HG03139 (cell line): ENCODE results near the gene ZNF41.
A peak's percentile ranks its signal among the peaks of the same experiment; 100 is the strongest.
"Not testable (repeated sequence)": the region's sequence is repeated elsewhere in the genome, so short reads cannot be mapped to it uniquely, and the experiment has no call there.

ENCODE experiments used
- ATAC-seq: cut with Tn5 transposase; IDR thresholded peaks from one replicate; pipeline ENCODE4 v1.9.1; 2021; ENCODE audit not compliant: unreplicated experiment

Gene ZNF41

DNA sequence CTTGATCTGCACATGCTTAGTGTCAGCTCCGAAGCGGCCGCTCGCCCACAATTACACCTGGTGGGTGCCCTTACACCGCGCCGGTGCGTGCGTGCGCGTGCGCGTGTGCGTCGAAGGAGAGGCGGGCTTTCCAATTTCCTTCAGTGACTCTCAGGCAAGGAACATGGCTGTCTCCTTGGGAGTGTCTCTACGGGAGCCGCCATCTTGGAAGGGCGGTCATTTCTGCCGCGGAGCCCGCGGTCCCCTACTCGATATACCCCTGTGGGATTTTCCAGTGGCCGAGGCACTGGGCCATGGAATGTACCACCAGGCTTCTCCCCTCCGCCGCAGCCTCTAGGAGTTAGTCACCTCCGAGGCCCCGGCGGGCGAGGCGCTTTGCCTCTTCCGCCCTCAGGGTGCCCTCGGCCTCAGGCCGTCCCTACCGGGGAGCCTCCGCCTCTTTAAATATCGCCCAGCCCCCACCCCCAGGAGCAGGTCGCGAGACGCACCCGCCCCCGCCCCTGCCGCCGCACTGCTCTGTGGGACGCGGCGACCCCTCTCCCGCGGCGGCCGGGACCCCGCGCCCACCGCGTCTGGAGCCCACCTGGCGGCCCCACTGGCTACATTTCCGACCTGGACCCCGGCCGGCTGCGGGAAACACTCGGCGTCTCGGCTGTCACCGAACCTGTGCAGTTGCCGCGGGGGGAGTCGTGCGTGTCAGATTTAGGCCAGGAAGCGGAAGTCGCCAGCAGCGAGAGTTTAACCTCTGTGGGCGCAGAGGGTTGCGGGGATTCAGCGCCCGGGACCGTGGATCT, at the start of gene ZNF41:
Gene ZNF41 (minus strand): TSS at position 711 of the 794 bp plus-strand sequence. CDS start 15,741 bp downstream, outside the sequence.
- peak; percentile 77 for ATAC-seq

DNA sequence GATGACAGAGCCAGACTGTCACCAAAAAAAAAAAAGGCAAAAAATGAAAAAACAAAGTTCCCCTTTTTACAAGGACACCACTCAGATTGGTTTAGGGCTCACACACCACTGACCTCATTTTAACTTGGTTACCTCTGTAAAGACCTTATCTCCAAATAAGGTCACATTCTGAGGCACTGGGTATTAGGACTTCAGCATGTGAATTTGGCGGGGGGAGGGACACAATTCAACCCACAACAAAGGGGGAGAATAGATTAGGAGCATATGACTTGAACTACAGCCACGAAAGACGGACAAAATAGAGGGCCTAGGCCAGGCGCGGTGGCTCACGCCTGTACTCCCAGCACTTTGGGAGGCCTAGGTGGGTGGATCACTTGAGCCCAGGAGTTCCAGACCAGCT, 47.0 kb upstream of the ZNF41 start:
- ATAC-seq: no peak

- no peak for ATAC-seq
Measured at GRCh38 chrX:47529548-47529947, 46.5 kb upstream of the ZNF41 start.

DNA sequence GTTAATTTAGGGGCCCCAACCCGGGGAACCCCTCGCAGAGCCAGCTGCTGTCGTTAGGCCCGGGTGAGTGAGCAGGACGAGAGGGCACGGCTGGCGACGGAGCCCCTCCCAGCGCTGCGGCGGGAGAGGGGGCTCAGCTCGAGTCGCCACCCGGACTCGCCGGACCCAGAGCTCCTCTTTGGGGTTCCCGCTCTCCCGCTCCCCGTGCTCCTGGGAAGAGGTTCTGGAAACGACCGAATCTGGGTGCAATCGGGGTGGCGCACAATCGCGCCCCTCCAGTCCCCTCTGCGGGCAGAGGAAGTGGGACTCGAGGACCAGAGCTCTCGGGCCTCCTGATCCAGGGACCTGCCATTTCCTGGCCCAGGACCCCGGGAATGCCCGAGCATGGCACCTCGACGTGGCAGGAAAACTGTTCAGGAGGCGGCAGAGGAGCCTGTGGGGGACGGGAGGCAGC, 40.7 kb upstream of the ZNF41 start:
- no peak for ATAC-seq

DNA sequence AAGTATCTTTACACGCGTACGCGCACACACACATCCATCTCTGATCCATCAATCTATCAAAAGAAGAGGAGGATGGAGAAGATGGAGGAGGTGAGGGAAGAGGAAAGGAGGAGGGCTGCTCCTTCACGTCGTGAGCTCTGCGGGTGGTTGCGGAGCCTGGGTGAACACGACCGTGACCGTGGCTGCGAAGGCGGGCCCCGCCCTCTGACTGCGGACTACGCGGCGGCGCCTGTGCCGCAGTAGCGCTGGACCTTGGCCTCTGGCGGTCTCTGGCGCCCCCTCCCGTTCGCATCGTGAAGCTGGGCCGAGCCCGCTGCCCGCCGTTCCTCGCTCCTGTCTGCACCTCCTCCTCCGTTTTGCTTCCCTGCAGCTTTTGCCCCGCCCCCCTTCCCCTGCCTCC, 40.3 kb upstream of the ZNF41 start:
- peak; percentile 91 for ATAC-seq

- no peak for ATAC-seq
Measured at GRCh38 chrX:47518144-47518543, 35.1 kb upstream of the ZNF41 start.

GRCh38 chrX:47515941-47516665, 33.1 kb upstream of the ZNF41 start:
- no peak for ATAC-seq

DNA sequence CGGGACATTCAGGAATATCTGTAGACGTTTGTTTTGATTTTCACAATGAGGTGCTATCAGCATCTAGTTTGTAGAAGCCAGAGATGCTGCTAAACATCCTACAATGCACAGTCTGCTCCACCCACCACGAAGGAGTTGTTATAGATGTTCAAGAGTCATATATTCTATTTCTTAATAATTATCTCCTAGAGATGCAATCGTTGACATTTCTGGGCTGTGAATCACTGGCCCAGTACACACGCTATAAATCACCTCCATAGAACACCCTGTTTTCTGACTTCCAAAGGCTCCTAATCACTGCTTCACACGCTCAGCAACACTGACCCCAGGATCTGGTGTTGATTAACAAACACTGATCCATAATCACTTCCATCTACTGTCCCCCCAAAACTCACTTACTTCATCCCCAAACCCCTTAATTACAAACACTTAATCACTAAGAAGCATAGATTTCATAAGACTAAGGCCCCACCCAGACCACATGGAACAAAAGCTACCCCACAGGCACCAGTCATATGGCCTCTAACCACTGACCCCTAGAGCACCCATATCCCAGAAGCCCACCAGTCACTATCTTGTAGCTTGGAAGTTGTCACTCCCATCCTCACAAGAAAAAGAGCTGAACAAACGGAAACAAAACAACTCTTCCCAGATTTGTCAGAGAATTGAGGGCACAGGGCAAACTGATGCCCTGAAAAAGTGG, 31.7 kb upstream of the ZNF41 start:
- ATAC-seq: no peak

GRCh38 chrX:47513034-47513965, 30.3 kb upstream of the ZNF41 start:
- peak; percentile 60 for ATAC-seq

DNA sequence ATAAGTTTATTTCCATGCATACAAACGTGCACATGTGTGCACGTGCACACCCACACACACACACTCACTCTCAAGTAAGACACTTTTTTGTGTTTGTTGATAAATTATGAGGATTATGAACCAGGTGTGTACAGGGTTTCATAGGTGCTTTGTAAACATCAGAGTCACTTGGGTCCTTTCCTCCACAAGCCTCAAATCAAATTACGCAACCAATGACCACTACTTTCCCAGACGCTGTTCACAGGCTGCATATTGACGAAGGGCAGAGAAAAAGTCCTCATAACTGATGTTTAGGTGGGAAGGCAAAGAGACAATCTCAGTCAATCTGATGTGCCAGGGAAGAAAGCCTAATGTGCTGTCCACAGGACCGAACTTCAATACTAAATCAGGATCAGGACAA, 29.4 kb upstream of the ZNF41 start:
- not testable (repeated sequence) for ATAC-seq

GRCh38 chrX:47507153-47507867, 24.3 kb upstream of the ZNF41 start:
- no peak for ATAC-seq

DNA sequence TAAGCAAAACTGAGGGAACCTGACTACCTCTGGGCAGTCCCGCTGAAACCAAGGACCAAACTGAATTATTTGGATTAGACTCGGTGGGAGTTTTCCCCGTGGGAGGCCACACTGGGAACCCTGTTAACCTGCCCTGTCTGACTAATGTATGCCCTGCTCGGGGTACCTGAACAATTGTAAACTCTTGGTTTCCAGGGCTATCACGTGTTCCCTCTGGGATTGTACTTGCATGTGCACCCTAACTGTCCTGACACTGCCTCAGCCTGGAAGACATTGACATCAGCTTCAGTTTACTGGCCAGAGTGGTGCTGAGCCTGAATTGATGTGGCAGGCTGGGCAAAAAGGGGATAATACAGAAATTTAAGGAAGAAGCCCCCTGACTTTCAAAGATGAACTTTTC, 20.1 kb upstream of the ZNF41 start:
- ATAC-seq: no peak

DNA sequence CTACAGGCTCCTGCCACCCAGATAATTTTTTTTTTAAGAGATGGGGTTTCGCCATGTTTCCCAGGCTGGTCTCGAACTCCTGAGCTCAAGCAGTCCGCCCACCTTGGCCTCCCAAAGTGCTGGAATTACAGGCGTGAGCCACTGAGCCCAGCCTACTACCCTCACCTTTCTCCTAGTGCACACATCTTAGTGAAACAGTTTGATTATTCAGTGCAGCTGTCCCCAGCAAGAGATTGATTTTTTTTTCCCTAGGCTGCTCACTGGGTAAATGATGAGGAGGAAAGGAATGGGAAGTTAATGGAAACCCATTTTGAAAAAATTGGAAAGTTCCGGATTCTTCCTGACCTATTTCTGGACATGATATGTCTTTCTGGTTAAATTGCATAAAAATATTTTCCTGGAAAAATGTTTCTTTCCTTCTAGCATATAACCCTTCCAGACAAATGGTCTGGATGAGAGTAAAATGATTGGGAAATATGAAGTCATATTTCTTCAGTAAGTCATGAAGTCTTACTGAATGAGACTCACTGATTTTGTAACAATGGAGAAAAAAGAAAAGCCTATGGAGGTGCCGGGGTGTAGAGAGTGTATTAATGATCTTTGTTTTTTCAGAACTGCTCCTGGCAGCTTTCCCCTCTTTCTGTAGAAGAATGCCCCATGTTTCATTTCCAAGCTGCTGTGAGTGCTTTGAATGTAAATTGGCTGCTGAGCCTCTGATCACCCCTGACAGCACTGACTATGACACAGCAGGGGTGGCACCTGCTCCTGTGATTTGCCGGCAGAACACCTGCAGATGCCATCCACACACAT, 19.5 kb upstream of the ZNF41 start:
- no peak for ATAC-seq

GRCh38 chrX:47501226-47502074, 18.4 kb upstream of the ZNF41 start:
- no peak for ATAC-seq

DNA sequence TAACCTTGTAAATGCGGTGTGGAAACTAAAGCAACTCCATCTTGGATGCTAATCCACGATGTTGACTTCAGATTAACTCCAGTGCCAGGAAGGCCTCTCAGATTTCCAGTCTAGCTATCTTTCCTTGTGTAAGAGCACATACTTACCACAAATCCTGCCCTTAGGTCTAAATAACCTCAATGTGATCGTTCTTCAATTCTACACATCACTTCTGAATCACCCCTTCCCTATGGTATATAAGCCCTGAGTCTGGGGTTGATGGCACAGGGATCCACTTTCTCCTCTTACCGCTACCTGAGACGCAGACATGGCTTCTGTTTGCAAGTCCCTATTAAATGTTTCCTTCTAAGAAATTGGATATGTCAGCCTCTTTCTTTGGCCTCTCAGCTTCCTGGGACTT, 17.5 kb upstream of the ZNF41 start:
- no peak for ATAC-seq

DNA sequence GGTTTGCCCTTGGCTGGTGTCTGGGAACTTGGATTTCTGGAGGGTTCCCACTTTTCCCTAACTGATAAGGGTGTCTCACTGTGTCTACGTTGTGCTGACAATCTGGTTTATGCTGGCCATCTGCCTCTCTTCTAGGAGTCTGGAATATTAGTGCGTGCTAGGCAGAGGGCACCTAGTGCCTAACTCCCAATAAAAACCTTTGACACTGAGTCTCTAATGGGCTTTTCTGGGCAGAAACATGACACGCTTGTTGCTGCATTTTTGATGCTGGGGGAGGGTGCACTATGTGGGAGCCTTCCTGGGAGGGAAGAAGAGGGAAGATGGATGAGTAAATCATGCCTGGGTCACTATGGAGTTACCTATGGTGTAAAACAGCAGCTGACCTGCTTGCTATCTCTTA, 16.3 kb upstream of the ZNF41 start:
- ATAC-seq: no peak

- no peak for ATAC-seq
Measured at GRCh38 chrX:47498411-47498810, 15.4 kb upstream of the ZNF41 start.

DNA sequence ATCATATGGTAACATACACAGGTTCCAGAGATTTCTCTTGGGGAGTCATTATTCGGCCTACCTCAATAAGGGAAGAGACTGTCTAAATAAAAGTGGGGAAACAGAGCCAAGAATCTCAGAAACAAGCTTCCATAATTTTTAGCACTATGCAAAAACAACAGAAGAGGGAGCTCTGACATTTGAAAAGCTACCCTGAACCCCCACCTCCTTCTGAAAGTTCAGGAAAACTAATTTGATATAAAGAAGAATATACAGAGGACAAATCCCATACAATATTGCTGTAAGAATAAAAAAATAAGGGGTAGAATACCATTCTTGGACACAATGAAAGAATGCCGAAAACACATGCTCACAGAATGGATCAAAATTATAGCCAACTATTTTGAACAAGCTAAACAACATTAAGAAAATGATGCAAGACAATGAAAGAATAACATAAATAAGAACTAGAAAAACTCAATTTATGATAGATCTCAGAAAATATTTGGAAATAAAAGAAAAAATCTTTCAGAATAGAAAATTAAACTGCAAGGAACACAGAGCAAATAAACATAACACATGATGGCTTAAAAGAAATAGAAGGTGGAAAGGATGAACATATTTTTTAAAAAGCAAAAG, 14.4 kb upstream of the ZNF41 start:
- ATAC-seq: no peak
